CD14-positive monocyte (primary cell): ENCODE data around the gene NCMAP. TPM values are rescaled to one million over a fixed set of nuclear protein-coding genes. Genes with fewer than 3 reads are reported as not detected.
A peak's percentile ranks its signal among the peaks of the same experiment; 100 is the strongest.

Experiments used
- DNase-seq, 3 donors: peaks; one replicate each; pipeline ENCODE4 v3.0.0-alpha.2; 2011 to 2022
- H2AFZ ChIP-seq: 2 replicates; pipeline ENCODE4 v1.6.0; 2012; ENCODE audit warnings: mild to moderate bottlenecking, low read depth, low read length, inconsistent platforms; ENCODE audit not compliant: insufficient read depth, poor library complexity, severe bottlenecking
- H3K27ac ChIP-seq, 2 donors: 1 replicate in 1 of 2; 2 replicates in 1 of 2; pipeline ENCODE4 v1.5.1; 2012 to 2013; ENCODE audit warnings: low read length in 2 of 2, control low read depth in 1 of 2, inconsistent platforms in 1 of 2, low read depth in 1 of 2, mild to moderate bottlenecking in 1 of 2
- H3K27me3 ChIP-seq, 2 donors: one replicate each; pipeline versions ENCODE4 v1.6.0 to v1.6.1; 2011 to 2013; ENCODE audit warnings: low read length in 2 of 2; ENCODE audit not compliant: control insufficient read depth in 2 of 2, insufficient read depth in 2 of 2
- H3K36me3 ChIP-seq, 2 donors: replicated peaks in 1 of 2; 1 replicate in 1 of 2; 2 replicates in 1 of 2; pipeline versions ENCODE4 v1.5.1 to v1.6.1; 2012 to 2013; ENCODE audit warnings: low read length in 2 of 2, control low read depth in 1 of 2, inconsistent platforms in 1 of 2, mild to moderate bottlenecking in 1 of 2; ENCODE audit not compliant: insufficient read depth in 2 of 2, control insufficient read depth in 1 of 2
- H3K4me1 ChIP-seq, 2 donors: 1 replicate in 1 of 2; 2 replicates in 1 of 2; pipeline versions ENCODE4 v1.5.1 to v1.6.1; 2012 to 2013; ENCODE audit warnings: low read length in 2 of 2, control low read depth in 1 of 2, inconsistent platforms in 1 of 2, mild to moderate bottlenecking in 1 of 2, moderate library complexity in 1 of 2; ENCODE audit not compliant: insufficient read depth in 2 of 2, control insufficient read depth in 1 of 2
- H3K4me2 ChIP-seq: replicated peaks from 2 replicates; pipeline ENCODE3; 2012; ENCODE audit warnings: low read length, moderate library complexity, mild to moderate bottlenecking; ENCODE audit not compliant: poor library complexity, severe bottlenecking; ENCODE audit errors: extremely low read depth
- H3K4me3 ChIP-seq, 3 experiments: fragments of 200-600 bp in 1 of 3; sonication (generic) in 1 of 3; replicated peaks in 1 of 3; 1 replicate in 2 of 3; 2 replicates in 1 of 3; pipeline ENCODE4 v1.5.1; 2011 to 2013; ENCODE audit warnings: low read length in 3 of 3, mild to moderate bottlenecking in 3 of 3, control low read depth in 2 of 3, low read depth in 2 of 3, inconsistent platforms in 1 of 3, moderate library complexity in 1 of 3
- H3K79me2 ChIP-seq: 2 replicates; pipeline ENCODE4 v1.6.0; 2012; ENCODE audit warnings: mild to moderate bottlenecking, control low read depth, inconsistent platforms, low read length, moderate library complexity; ENCODE audit not compliant: insufficient read depth
- H3K9ac ChIP-seq: 2 replicates; pipeline ENCODE4 v1.6.0; 2017; ENCODE audit warnings: low read length, mild to moderate bottlenecking; ENCODE audit not compliant: insufficient read depth, poor library complexity, severe bottlenecking
- H3K9me3 ChIP-seq, 2 donors: replicated peaks in 1 of 2; 1 replicate in 1 of 2; 2 replicates in 1 of 2; pipeline versions ENCODE4 v1.5.1 to v1.6.1; 2012 to 2013; ENCODE audit warnings: low read length in 2 of 2, control low read depth in 1 of 2; ENCODE audit not compliant: control insufficient read depth in 1 of 2, insufficient read depth in 1 of 2
- H4K20me1 ChIP-seq: 2 replicates; pipeline ENCODE4 v1.6.0; 2012; ENCODE audit warnings: mild to moderate bottlenecking, low read length, control low read depth, moderate library complexity; ENCODE audit not compliant: insufficient read depth
- H3K27ac Mint-ChIP-seq, 7 donors: one replicate each; pipeline ENCODE4 v1.8.0; 2020; ENCODE audit warnings: mild to moderate bottlenecking in 7 of 7, mixed read lengths in 7 of 7, moderate library complexity in 6 of 7, inconsistent platforms in 2 of 7
- H3K27me3 Mint-ChIP-seq, 3 donors: one replicate each; pipeline ENCODE4 v1.8.0; 2021 to 2022; ENCODE audit warnings: low read depth in 3 of 3, mild to moderate bottlenecking in 3 of 3, mixed read lengths in 3 of 3, moderate library complexity in 3 of 3, inconsistent platforms in 1 of 3
- H3K36me3 Mint-ChIP-seq, 2 donors: one replicate each; pipeline ENCODE4 v1.8.0; 2020; ENCODE audit warnings: mixed read lengths in 2 of 2, inconsistent platforms in 1 of 2, mild to moderate bottlenecking in 1 of 2
- H3K4me1 Mint-ChIP-seq: one replicate; pipeline ENCODE4 v1.8.0; 2020; ENCODE audit warnings: mild to moderate bottlenecking, mixed read lengths
- H3K4me3 Mint-ChIP-seq, 2 donors: one replicate each; pipeline ENCODE4 v1.8.0; 2020; ENCODE audit warnings: mild to moderate bottlenecking in 2 of 2, mixed read lengths in 2 of 2, moderate library complexity in 1 of 2
- H3K9me3 Mint-ChIP-seq, 7 donors: one replicate each; pipeline ENCODE4 v1.8.0; 2020 to 2022; ENCODE audit warnings: mixed read lengths in 7 of 7, mild to moderate bottlenecking in 6 of 7, moderate library complexity in 6 of 7, inconsistent platforms in 2 of 7
- WGBS: methylation state at CpG from one replicate; pipeline ENCODE4 v1.1.5; 2013; ENCODE audit warnings: missing lambda C conversion rate; ENCODE audit not compliant: insufficient coverage; 5-methylcytosine and 5-hydroxymethylcytosine counted together
- intact Hi-C, 2 donors: fragments of 100-400 bp; cut with micrococcal nuclease; formaldehyde crosslinking; loops; one replicate each; pipeline versions ENCODE4 v1.15.0 to v1.15.1; 2023
- polyA plus RNA-seq, 3 donors: library from polyadenylated mRNA; depleted of rRNA in 1 of 3; unstranded in 2 of 3; stranded (reverse) in 1 of 3; fragments of 300-500 nt in 2 of 3; fragments of >200 nt in 1 of 3; fragmentation: Illumina TruSeq in 2 of 3; gene quantifications; 1 replicate in 2 of 3; 2 replicates in 1 of 3; pipeline ENCODE4 v1.2.3, GENCODE V29; 2012 to 2021
- TF ChIP-seq, protein P1 (sequence below): fragments of 200-600 bp; IDR thresholded peaks from one replicate; pipeline ENCODE4 v1.8.0; 2022; ENCODE audit warnings: antibody characterized with exemption, mild to moderate bottlenecking

NCMAP gene
- polyA plus RNA-seq, 3 donors = not detected

DNA sequence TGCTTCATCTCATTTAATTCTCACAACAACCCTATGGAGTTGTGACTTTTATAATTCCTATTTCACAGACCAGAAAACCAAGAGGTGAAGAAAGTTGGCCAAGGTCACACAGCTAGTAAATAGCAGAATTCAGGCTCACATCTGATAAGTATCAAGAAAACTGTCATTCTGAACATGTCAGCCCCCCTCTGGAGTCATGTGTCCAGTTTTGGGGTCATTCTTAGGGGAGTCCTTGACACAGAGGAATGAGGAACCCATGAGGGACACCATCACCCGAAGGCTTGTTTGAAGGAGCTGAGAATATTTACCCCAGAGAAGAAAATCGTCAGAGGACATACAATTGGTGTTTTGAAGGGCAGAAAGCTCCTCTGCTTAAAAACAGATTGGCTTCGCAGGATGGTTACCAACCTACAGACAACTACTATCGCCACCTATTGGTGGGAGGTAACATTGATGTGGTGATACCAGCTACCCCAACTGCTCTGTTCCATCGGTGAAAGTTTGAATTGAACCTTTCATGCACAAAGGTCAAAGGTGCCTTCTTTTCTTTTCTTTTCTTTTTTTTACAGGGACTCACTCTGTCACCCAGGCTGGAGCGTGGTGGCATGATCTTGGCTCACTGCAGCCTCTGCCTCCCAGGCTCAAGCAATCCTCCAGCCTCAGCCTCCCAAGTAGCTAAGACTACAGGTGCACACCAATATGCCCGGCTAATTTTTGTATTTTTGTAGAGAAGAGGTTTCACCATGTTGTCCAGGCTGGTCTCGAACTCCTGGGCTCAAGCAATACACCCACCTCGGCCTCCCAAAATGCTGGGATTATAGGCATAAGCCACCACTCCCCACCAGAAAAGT, 31.3 kb downstream of the NCMAP start:
- H3K27me3 Mint-ChIP-seq = peaks cover 8 to 12% (median 11%) of the 10 kb centered on the region in 3 donors
- peak; percentile 29 to 51 (median 44) for DNase-seq
- peaks cover 5% of the 10 kb centered on the region for H3K4me1 Mint-ChIP-seq
- no peaks in the 10 kb centered on the region for H3K36me3 Mint-ChIP-seq
- Histone ChIP-seq H3K4me3 (no peak overlapping the region), H3K36me3 (no peaks in the 10 kb centered on the region), H2AFZ (no peak overlapping the region), H3K4me1 (no peaks in the 10 kb centered on the region), H3K27me3 (no peaks in the 10 kb centered on the region), H3K27ac (no peak overlapping the region), H3K9ac (no peak overlapping the region), H4K20me1 (no peaks in the 10 kb centered on the region), H3K79me2 (no peaks in the 10 kb centered on the region), H3K9me3 (no peaks in the 10 kb centered on the region), H3K4me2 (no peak overlapping the region)
- intact Hi-C loops = no loop called here
- WGBS = 0% methylated on average over 1 of the region's 9 CpGs
- no peak overlapping the region for H3K27ac Mint-ChIP-seq
- peak overlapping the region in 1 of 2 donors; percentile 20 for H3K4me3 Mint-ChIP-seq
- TF ChIP-seq, protein P1, sequence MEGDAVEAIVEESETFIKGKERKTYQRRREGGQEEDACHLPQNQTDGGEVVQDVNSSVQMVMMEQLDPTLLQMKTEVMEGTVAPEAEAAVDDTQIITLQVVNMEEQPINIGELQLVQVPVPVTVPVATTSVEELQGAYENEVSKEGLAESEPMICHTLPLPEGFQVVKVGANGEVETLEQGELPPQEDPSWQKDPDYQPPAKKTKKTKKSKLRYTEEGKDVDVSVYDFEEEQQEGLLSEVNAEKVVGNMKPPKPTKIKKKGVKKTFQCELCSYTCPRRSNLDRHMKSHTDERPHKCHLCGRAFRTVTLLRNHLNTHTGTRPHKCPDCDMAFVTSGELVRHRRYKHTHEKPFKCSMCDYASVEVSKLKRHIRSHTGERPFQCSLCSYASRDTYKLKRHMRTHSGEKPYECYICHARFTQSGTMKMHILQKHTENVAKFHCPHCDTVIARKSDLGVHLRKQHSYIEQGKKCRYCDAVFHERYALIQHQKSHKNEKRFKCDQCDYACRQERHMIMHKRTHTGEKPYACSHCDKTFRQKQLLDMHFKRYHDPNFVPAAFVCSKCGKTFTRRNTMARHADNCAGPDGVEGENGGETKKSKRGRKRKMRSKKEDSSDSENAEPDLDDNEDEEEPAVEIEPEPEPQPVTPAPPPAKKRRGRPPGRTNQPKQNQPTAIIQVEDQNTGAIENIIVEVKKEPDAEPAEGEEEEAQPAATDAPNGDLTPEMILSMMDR = peak; percentile 83
- H3K9me3 Mint-ChIP-seq = peaks cover 0 to 2% (median 0%) of the 10 kb centered on the region in 7 donors

DNA sequence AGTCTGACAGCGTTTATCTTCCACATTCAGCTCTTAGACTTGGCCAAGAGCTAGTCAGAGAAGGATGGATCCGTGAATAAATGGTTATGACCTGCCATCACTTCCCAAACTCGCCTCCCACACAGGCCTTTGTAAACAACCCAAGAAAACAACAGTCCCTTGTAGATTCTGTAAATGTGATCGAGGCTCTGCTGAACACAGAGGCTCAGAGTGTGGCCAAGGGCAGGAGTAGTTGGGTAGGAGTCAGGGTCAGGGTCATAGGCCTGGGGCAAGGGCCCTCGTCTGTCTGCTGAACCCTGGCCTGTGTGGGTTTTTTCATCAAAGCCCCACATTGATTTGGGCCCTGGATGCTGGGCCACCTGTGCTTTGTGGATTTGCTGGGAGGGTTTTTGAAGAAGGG, 32.7 kb downstream of the NCMAP start:
- Mint-ChIP-seq H3K27me3 (peaks cover 8 to 12% (median 11%) of the 10 kb centered on the region in 3 donors), H3K4me1 (peaks cover 5% of the 10 kb centered on the region), H3K36me3 (no peaks in the 10 kb centered on the region), H3K9me3 (peaks cover 0 to 2% (median 0%) of the 10 kb centered on the region in 7 donors), H3K4me3 (no peak overlapping the region), H3K27ac (no peak overlapping the region)
- Histone ChIP-seq H3K79me2 (no peaks in the 10 kb centered on the region), H4K20me1 (no peaks in the 10 kb centered on the region), H3K4me2 (no peak overlapping the region), H3K27ac (no peak overlapping the region), H3K36me3 (no peaks in the 10 kb centered on the region), H2AFZ (no peak overlapping the region), H3K4me1 (no peaks in the 10 kb centered on the region), H3K27me3 (no peaks in the 10 kb centered on the region), H3K4me3 (no peak overlapping the region), H3K9ac (no peak overlapping the region), H3K9me3 (no peaks in the 10 kb centered on the region)
- no peak for DNase-seq
- TF ChIP-seq, protein P1 = no peak
- 92% methylated on average over 2 of the region's 5 CpGs for WGBS
- intact Hi-C loops = no loop called here
